GM12878 (cell line): Measurements from ENCODE around the gene SPRED3. TPM values are rescaled to one million over a fixed set of nuclear protein-coding genes. Genes with fewer than 3 reads are reported as not detected.

Experiments used
- ATAC-seq: fragments of 200-7000 bp; cut with Tn5 transposase; 3 replicates; pipeline ENCODE4 v1.9.1; 2020; ENCODE audit warnings: mild to moderate bottlenecking, moderate library complexity
- BruUV-seq: library from RNA; stranded (reverse); fragments of 400-500 nt; replicated peaks from 2 replicates; lab custom pipeline; 2021; lab: Mats Ljungman, UMichigan
- CTCF ChIA-PET: fragments of 300-600 bp; sonication (Branson Sonifier 250); formaldehyde crosslinking; extraction: SDS; loops from one replicate; lab custom pipeline; 2021; ENCODE audit warnings: inconsistent platforms; lab: Yijun Ruan, JAX
- POLR2A ChIA-PET: fragments of 350-600 bp; formaldehyde crosslinking; extraction: SDS; loops from one replicate; lab custom pipeline; 2021; ENCODE audit warnings: inconsistent platforms; lab: Charles Lee
- RAD21 ChIA-PET: fragments of 300-600 bp; sonication (Branson Sonifier 250); formaldehyde crosslinking; loops from one replicate; lab custom pipeline; 2023; ENCODE audit warnings: antibody characterized with exemption; ENCODE audit not compliant: unreplicated experiment; lab: Charles Lee
- SMC1A ChIA-PET: fragments of 300-600 bp; sonication (Branson Sonifier 250); formaldehyde crosslinking; loops from one replicate; lab custom pipeline; 2023; ENCODE audit not compliant: unreplicated experiment, uncharacterized antibody; lab: Charles Lee
- DNase-seq: peaks from one replicate; pipeline ENCODE4 v3.0.0-alpha.2; 2011; ENCODE audit warnings: low read depth, low spot score
- FAIRE-seq: peaks from 3 replicates; lab custom pipeline; 2011; peaks lifted over from hg19 to GRCh38; lab: Jason Lieb, UNC
- H2AFZ ChIP-seq: 2 replicates; pipeline ENCODE4 v1.6.0; 2011; ENCODE audit warnings: low read depth, low read length, control low read depth; ENCODE audit not compliant: control insufficient read depth
- H3K27ac ChIP-seq: 2 replicates; pipeline ENCODE4 v1.5.1; 2011; ENCODE audit warnings: control low read depth; ENCODE audit not compliant: control insufficient read depth, insufficient read depth
- H3K27me3 ChIP-seq, 2 experiments: replicated peaks in 1 of 2; 2 replicates each; pipeline versions ENCODE4 v1.6.0 to v1.6.1; 2011; ENCODE audit warnings: low read length in 1 of 2; ENCODE audit not compliant: control insufficient read depth in 2 of 2, insufficient read depth in 2 of 2
- H3K36me3 ChIP-seq, 2 experiments: 2 replicates each; pipeline ENCODE4 v1.5.1; 2011; ENCODE audit warnings: low read length in 1 of 2; ENCODE audit not compliant: control insufficient read depth in 2 of 2, insufficient read depth in 2 of 2
- H3K4me1 ChIP-seq: 2 replicates; pipeline ENCODE4 v1.6.1; 2011; ENCODE audit warnings: mild to moderate bottlenecking, low read length, moderate library complexity, mixed read lengths; ENCODE audit not compliant: control insufficient read depth, insufficient read depth
- H3K4me2 ChIP-seq: 2 replicates; pipeline ENCODE4 v1.6.0; 2011; ENCODE audit warnings: control low read depth; ENCODE audit not compliant: control insufficient read depth, insufficient read depth
- H3K4me3 ChIP-seq: fragments of 200-600 bp; sonication (generic); 2 replicates; pipeline ENCODE4 v1.5.1; 2016
- H3K79me2 ChIP-seq: 2 replicates; pipeline ENCODE4 v1.6.0; 2011; ENCODE audit warnings: low read length; ENCODE audit not compliant: control insufficient read depth, insufficient read depth
- H3K9ac ChIP-seq: 2 replicates; pipeline ENCODE4 v1.8.0; 2011; ENCODE audit warnings: low read length, control low read depth, mixed read lengths; ENCODE audit not compliant: control insufficient read depth, insufficient read depth
- H3K9me3 ChIP-seq: replicated peaks from 3 replicates; pipeline ENCODE4 v1.5.1; 2011; ENCODE audit warnings: mild to moderate bottlenecking, low read length; ENCODE audit not compliant: control insufficient read depth, insufficient read depth
- H4K20me1 ChIP-seq: 2 replicates; pipeline ENCODE4 v1.6.0; 2011; ENCODE audit not compliant: control insufficient read depth, insufficient read depth
- BCL11A ChIP-seq: IDR thresholded peaks from 2 replicates; pipeline ENCODE4 v1.6.1; 2011; ENCODE audit warnings: low read depth, low read length
- BHLHE40 ChIP-seq, 2 experiments: fragments of 450-650 bp in 1 of 2; IDR thresholded peaks; 2 replicates each; pipeline ENCODE4 v1.6.1; 2011 to 2017; ENCODE audit warnings: low read depth in 2 of 2, borderline replicate concordance in 1 of 2, improper control_type of control experiment in 1 of 2, low read length in 1 of 2, mild to moderate bottlenecking in 1 of 2
- ETV6 ChIP-seq, 2 experiments: fragments of 450-650 bp in 1 of 2; IDR thresholded peaks in 1 of 2; conservative IDR thresholded peaks in 1 of 2; 2 replicates each; pipeline ENCODE4 v1.6.1; 2014; ENCODE audit warnings: antibody characterized with exemption in 1 of 2, borderline replicate concordance in 1 of 2, low read depth in 1 of 2, mild to moderate bottlenecking in 1 of 2, moderate library complexity in 1 of 2
- FOS ChIP-seq: IDR thresholded peaks from 3 replicates; pipeline ENCODE4 v1.6.1; 2011; ENCODE audit warnings: borderline replicate concordance; ENCODE audit not compliant: insufficient read length; ENCODE audit errors: extremely low read depth
- KDM1A ChIP-seq: fragments of 200-600 bp; sonication (generic); IDR thresholded peaks from 2 replicates; pipeline ENCODE4 v1.6.1; 2016; ENCODE audit warnings: borderline replicate concordance
- POLR2AphosphoS5 ChIP-seq: IDR thresholded peaks from 2 replicates; pipeline ENCODE4 v1.6.1; 2011; ENCODE audit warnings: mild to moderate bottlenecking, low read length, inconsistent platforms
- RBBP5 ChIP-seq: fragments of 200-600 bp; sonication (generic); conservative IDR thresholded peaks from 2 replicates; pipeline ENCODE4 v1.6.1; 2016
- REST ChIP-seq: IDR thresholded peaks from 2 replicates; pipeline ENCODE4 v1.6.1; 2012; ENCODE audit warnings: mild to moderate bottlenecking, low read depth, low read length
- SIN3A ChIP-seq: IDR thresholded peaks from 2 replicates; pipeline ENCODE4 v1.6.1; 2012; ENCODE audit warnings: low read depth, low read length, improper control_type of control experiment
- SIX5 ChIP-seq: IDR thresholded peaks from 2 replicates; pipeline ENCODE4 v1.6.1; 2011; ENCODE audit warnings: mild to moderate bottlenecking, low read depth, low read length, moderate library complexity; ENCODE audit not compliant: severe bottlenecking
- SP1 ChIP-seq: IDR thresholded peaks from one replicate; pipeline ENCODE4 v1.6.1; 2011; ENCODE audit warnings: low read depth, low read length
- STAT1 ChIP-seq: fragments of 450-650 bp; conservative IDR thresholded peaks from 2 replicates; pipeline ENCODE4 v1.6.1; 2014; ENCODE audit warnings: antibody characterized with exemption, mild to moderate bottlenecking
- TARDBP ChIP-seq: IDR thresholded peaks from 2 replicates; pipeline ENCODE4 v1.6.1; 2016; ENCODE audit warnings: borderline replicate concordance
- TCF3 ChIP-seq: IDR thresholded peaks from 2 replicates; pipeline ENCODE4 v1.6.1; 2012; ENCODE audit warnings: low read depth, mild to moderate bottlenecking, low read length, borderline replicate concordance; ENCODE audit not compliant: insufficient read depth
- YY1 ChIP-seq: IDR thresholded peaks from 2 replicates; pipeline ENCODE4 v1.6.1; 2011; ENCODE audit warnings: low read depth, mild to moderate bottlenecking, low read length
- ZSCAN29 ChIP-seq: fragments of 450-650 bp; IDR thresholded peaks from 2 replicates; pipeline ENCODE4 v1.6.1; 2017; ENCODE audit warnings: mild to moderate bottlenecking, moderate library complexity
- WGBS: methylation state at CpG from one replicate; pipeline ENCODE4 v1.1.6; 2016; ENCODE audit warnings: low lambda C conversion rate; ENCODE audit not compliant: insufficient replicate concordance, insufficient coverage; ENCODE audit errors: missing lambda C conversion rate; 5-methylcytosine and 5-hydroxymethylcytosine counted together
- in situ Hi-C: fragments of 300-500 bp; cut with MboI; formaldehyde crosslinking; loops from 9 replicates; pipeline ENCODE4 v1.14.3; 2018; ENCODE audit warnings: mixed read lengths
- intact Hi-C: fragments of 100-400 bp; cut with micrococcal nuclease; formaldehyde crosslinking; loops from one replicate; pipeline ENCODE4 v1.14.2; 2022; ENCODE audit not compliant: unreplicated experiment
- polyA plus RNA-seq, 11 experiments: library from polyadenylated mRNA; depleted of rRNA in 4 of 11; unstranded in 6 of 11; stranded (reverse) in 5 of 11; fragments of >200 nt; fragmentation: Nextera tagmentation in 4 of 11; fragmentation: Illumina TruSeq in 1 of 11; extraction: Ambion mirVana in 4 of 11; extraction: Trizol in 1 of 11; gene quantifications; 1 replicate in 1 of 11; 2 replicates in 10 of 11; pipeline versions ENCODE4 v1.2.1 to v1.2.3, GENCODE V29; 2011 to 2016; ENCODE audit warnings: inconsistent platforms in 2 of 11, missing spikeins in 2 of 11, low read depth in 1 of 11
- total RNA-seq, 4 experiments: library from RNA; depleted of rRNA in 3 of 4; stranded (reverse); fragments of >200 nt in 3 of 4; fragmentation: Illumina TruSeq in 1 of 4; extraction: Trizol in 1 of 4; gene quantifications; 2 replicates each; pipeline versions ENCODE4 v1.2.1 to v1.2.3, GENCODE V29; 2013 to 2021
- TF ChIP-seq, protein P1 (sequence below): fragments of 450-650 bp; IDR thresholded peaks from 2 replicates; pipeline ENCODE4 v1.6.1; 2017; ENCODE audit warnings: antibody characterized with exemption, mild to moderate bottlenecking, moderate library complexity

Gene SPRED3
- total and polyA plus RNA-seq, 10 of the 15 experiments (the other 5 are each of a cell fraction or from before 2014, with no cell fraction given) = 0.09 to 1.5 (median 0.31) TPM; not detected in 2

DNA sequence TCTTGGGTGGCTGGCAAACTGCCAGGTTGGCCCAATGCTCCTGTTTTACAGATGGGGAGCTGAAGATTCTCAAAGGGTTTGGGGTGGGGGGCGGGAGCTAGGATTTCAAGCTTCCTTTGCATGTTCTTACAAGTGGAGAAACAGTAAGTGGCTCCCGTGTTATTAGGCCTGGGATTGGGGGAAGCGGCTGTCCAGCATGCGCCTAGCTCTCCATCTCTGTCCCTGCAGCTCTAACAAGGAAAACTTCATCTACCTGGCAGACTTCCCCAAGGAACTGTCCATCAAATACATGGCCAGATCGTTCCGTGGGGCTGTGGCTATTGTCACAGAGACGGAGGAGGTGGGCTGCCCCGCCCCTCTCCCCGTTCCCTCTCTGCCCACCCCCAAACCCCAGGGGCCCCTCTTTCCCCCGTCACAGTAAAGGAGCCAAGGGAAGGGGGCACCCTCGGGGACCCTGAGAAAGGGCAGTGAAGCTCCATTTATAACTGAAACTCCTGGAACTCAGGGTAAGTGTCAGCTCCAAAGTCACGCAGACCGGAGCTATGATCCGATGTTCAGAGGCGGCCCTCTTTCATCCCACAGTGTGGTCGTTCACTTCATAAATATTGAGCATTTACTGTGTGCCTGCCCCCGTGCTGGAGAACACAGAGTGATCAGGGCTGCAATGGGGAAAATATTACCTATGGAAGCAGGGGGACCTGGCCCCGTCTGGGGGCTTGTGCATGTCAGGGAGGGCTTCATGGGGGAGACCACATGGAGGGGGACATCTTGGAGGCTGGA lies 29.1 kb upstream of the SPRED3 start:
- ChIA-PET SMC1A (interaction anchor here (1.0 kb wide), 1 partner anchor 457 kb away, joined by 3 read pairs; no protein-coding TSS in a partner anchor), POLR2A (interaction anchor here (0.6 kb wide), 2 partner anchors 29 to 188 kb away, joined by 5 to 8 read pairs; no protein-coding TSS in a partner anchor)
- in situ Hi-C loops = no loop called here
- BruUV-seq = no TSS peak
- H3K36me3 ChIP-seq = no peaks in the 10 kb centered on the region
- DNase-seq = no peak
- no peak overlapping the region for H3K4me2 ChIP-seq
- H3K4me3 ChIP-seq = no peak overlapping the region
- TF ChIP-seq SP1 = no peak
- TF ChIP-seq, protein P1, sequence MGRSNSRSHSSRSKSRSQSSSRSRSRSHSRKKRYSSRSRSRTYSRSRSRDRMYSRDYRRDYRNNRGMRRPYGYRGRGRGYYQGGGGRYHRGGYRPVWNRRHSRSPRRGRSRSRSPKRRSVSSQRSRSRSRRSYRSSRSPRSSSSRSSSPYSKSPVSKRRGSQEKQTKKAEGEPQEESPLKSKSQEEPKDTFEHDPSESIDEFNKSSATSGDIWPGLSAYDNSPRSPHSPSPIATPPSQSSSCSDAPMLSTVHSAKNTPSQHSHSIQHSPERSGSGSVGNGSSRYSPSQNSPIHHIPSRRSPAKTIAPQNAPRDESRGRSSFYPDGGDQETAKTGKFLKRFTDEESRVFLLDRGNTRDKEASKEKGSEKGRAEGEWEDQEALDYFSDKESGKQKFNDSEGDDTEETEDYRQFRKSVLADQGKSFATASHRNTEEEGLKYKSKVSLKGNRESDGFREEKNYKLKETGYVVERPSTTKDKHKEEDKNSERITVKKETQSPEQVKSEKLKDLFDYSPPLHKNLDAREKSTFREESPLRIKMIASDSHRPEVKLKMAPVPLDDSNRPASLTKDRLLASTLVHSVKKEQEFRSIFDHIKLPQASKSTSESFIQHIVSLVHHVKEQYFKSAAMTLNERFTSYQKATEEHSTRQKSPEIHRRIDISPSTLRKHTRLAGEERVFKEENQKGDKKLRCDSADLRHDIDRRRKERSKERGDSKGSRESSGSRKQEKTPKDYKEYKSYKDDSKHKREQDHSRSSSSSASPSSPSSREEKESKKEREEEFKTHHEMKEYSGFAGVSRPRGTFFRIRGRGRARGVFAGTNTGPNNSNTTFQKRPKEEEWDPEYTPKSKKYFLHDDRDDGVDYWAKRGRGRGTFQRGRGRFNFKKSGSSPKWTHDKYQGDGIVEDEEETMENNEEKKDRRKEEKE = no peak
- no peak for TF ChIP-seq REST
- no peak for TF ChIP-seq FOS
- no peak for TF ChIP-seq YY1
- no peak for TF ChIP-seq ZSCAN29
- TF ChIP-seq SIX5 = no peak
- no peak for TF ChIP-seq TARDBP
- no peak for TF ChIP-seq RBBP5
- no peak for TF ChIP-seq TCF3
- TF ChIP-seq KDM1A = no peak
- no peak for TF ChIP-seq BCL11A
- TF ChIP-seq BHLHE40 (IDR thresholded peaks at IDR 0.05; ENCODE audit: borderline replicate concordance in 1 of 2, low read depth in 2 of 2, low read length in 1 of 2) = no peak
- no peak for TF ChIP-seq STAT1
- no peak for TF ChIP-seq ETV6 (conservative IDR thresholded peaks at IDR 0.05 in 1 of 2, IDR thresholded peaks at IDR 0.05 in 1 of 2; ENCODE audit: borderline replicate concordance in 1 of 2, low read depth in 1 of 2)
- no peak for TF ChIP-seq POLR2AphosphoS5
- TF ChIP-seq SIN3A = no peak
- TF ChIP-seq, all 136 proteins: peak for 0
- H3K4me1 ChIP-seq = no peaks in the 10 kb centered on the region; the same call in 1 of the 2 replicates
- no peaks in the 10 kb centered on the region; a peak in 2 of 4 replicates for H3K27me3 ChIP-seq
- FAIRE-seq = no peak
- intact Hi-C loops = no loop called here
- H2AFZ ChIP-seq = no peak overlapping the region
- H4K20me1 ChIP-seq = no peaks in the 10 kb centered on the region
- H3K9me3 ChIP-seq = no peaks in the 10 kb centered on the region
- ChIA-PET RAD21 (no interaction called here), CTCF (no interaction called here)
- ATAC-seq = no peak
- H3K79me2 ChIP-seq = no peaks in the 10 kb centered on the region
- 34% methylated on average over 17 of the region's 18 CpGs for WGBS
- no peak overlapping the region for H3K9ac ChIP-seq
- H3K27ac ChIP-seq = no peak overlapping the region
